HCT116 (cell line): Measurements from ENCODE around the gene CFAP97D2. TPM values are rescaled to one million over a fixed set of nuclear protein-coding genes. Genes with fewer than 3 reads are reported as not detected.
"Not testable (repeated sequence)": the region's sequence is repeated elsewhere in the genome, so short reads cannot be mapped to it uniquely, and the experiment has no call there.

Experiments
- ATAC-seq: fragments of 200-7000 bp; cut with Tn5 transposase; 2 replicates; pipeline ENCODE4 v1.9.1; 2020; ENCODE audit warnings: mild to moderate bottlenecking, moderate library complexity
- BruUV-seq: library from RNA; stranded (reverse); fragments of 400-500 nt; replicated peaks from 2 replicates; lab custom pipeline; 2021; lab: Mats Ljungman, UMichigan
- CTCF ChIA-PET: fragments of 300-600 bp; sonication (Branson Sonifier 250); formaldehyde crosslinking; loops from one replicate; lab custom pipeline; 2021; ENCODE audit warnings: antibody characterized with exemption; lab: Charles Lee
- POLR2A ChIA-PET: fragments of 300-600, 350-600 bp; sonication (Branson Sonifier 250); formaldehyde crosslinking; loops from one replicate; lab custom pipeline; 2021; ENCODE audit warnings: antibody characterized with exemption; lab: Charles Lee
- RAD21 ChIA-PET, 2 experiments: fragments of 300-600 bp; sonication (Branson Sonifier 250); formaldehyde crosslinking; loops; one replicate each; lab custom pipeline; 2023; ENCODE audit warnings: low total read pairs in 2 of 2; ENCODE audit not compliant: uncharacterized antibody in 2 of 2, unreplicated experiment in 2 of 2, low non-redundant PET in 1 of 2; lab: Charles Lee
- DNase-seq: peaks from one replicate; pipeline ENCODE4 v3.0.0-alpha.2; 2010; ENCODE audit warnings: low read depth, low spot score
- H2AFZ ChIP-seq: fragments of 200-600 bp; shearing (Covaris generic), sonication (generic); 2 replicates; pipeline ENCODE4 v1.6.1; 2017; ENCODE audit warnings: low read depth, mixed run types, mixed read lengths, antibody characterized with exemption, low read length; ENCODE audit not compliant: poor library complexity, severe bottlenecking
- H3K27ac ChIP-seq: 2 replicates; pipeline ENCODE4 v1.5.1; 2012; ENCODE audit warnings: low read depth, low read length
- H3K27me3 ChIP-seq: fragments of 200-600 bp; sonication (generic); 2 replicates; pipeline ENCODE4 v1.6.1; 2016; ENCODE audit warnings: mixed run types, low read length, mixed read lengths; ENCODE audit not compliant: insufficient read depth
- H3K36me3 ChIP-seq, 2 experiments: fragments of 200-500 bp in 1 of 2; fragments of 200-600 bp in 1 of 2; sonication (Bioruptor generic) in 1 of 2; sonication (generic) in 1 of 2; 2 replicates each; pipeline versions ENCODE4 v1.5.1 to v1.6.1; 2014 to 2016; ENCODE audit warnings: low read length in 2 of 2, inconsistent platforms in 1 of 2, mixed read lengths in 1 of 2, mixed run types in 1 of 2; ENCODE audit not compliant: insufficient read depth in 2 of 2, control insufficient read depth in 1 of 2
- H3K4me1 ChIP-seq, 2 experiments: fragments of 200-600 bp in 1 of 2; sonication (generic) in 1 of 2; 2 replicates each; pipeline versions ENCODE4 v1.5.1 to v1.6.1; 2012 to 2017; ENCODE audit warnings: low read length in 2 of 2, inconsistent platforms in 1 of 2, mild to moderate bottlenecking in 1 of 2, mixed read lengths in 1 of 2, mixed run types in 1 of 2, moderate library complexity in 1 of 2; ENCODE audit not compliant: insufficient read depth in 2 of 2, control insufficient read depth in 1 of 2
- H3K4me2 ChIP-seq: fragments of 200-600 bp; sonication (generic); 2 replicates; pipeline ENCODE4 v1.6.1; 2017; ENCODE audit warnings: mixed run types, low read length, mixed read lengths
- H3K4me3 ChIP-seq, 2 experiments: fragments of 200-600 bp in 1 of 2; sonication (generic) in 1 of 2; replicated peaks in 1 of 2; 2 replicates each; pipeline ENCODE4 v1.5.1; 2011 to 2016; ENCODE audit warnings: low read length in 2 of 2, control low read depth in 1 of 2, low read depth in 1 of 2, mild to moderate bottlenecking in 1 of 2, mixed read lengths in 1 of 2, mixed run types in 1 of 2
- H3K79me2 ChIP-seq: fragments of 200-600 bp; sonication (generic); 2 replicates; pipeline ENCODE4 v1.6.1; 2017; ENCODE audit warnings: mild to moderate bottlenecking, mixed run types, low read length, moderate library complexity, mixed read lengths; ENCODE audit not compliant: insufficient read depth
- H3K9ac ChIP-seq: fragments of 200-600 bp; sonication (generic); 2 replicates; pipeline ENCODE4 v1.6.1; 2016; ENCODE audit warnings: low read length, mixed read lengths
- H3K9me2 ChIP-seq: fragments of 200-600 bp; sonication (generic), shearing (Covaris generic); 2 replicates; pipeline ENCODE4 v1.6.1; 2017; ENCODE audit warnings: mixed run types, mild to moderate bottlenecking, moderate library complexity; ENCODE audit not compliant: insufficient read depth
- H3K9me3 ChIP-seq, 2 experiments: fragments of 200-500 bp in 1 of 2; fragments of 200-600 bp in 1 of 2; sonication (Bioruptor generic) in 1 of 2; sonication (generic) in 1 of 2; 2 replicates each; pipeline ENCODE4 v1.6.1; 2014 to 2017; ENCODE audit warnings: low read length in 2 of 2, mixed read lengths in 2 of 2, inconsistent platforms in 1 of 2, low read depth in 1 of 2, mild to moderate bottlenecking in 1 of 2, mixed run types in 1 of 2, moderate library complexity in 1 of 2; ENCODE audit not compliant: control insufficient read depth in 1 of 2, insufficient read depth in 1 of 2
- H4K20me1 ChIP-seq: fragments of 200-600 bp; sonication (generic), shearing (Covaris generic); 2 replicates; pipeline ENCODE4 v1.6.1; 2017; ENCODE audit warnings: mixed run types, mild to moderate bottlenecking, moderate library complexity; ENCODE audit not compliant: insufficient read depth
- CEBPB ChIP-seq: IDR thresholded peaks from 2 replicates; pipeline ENCODE4 v1.6.1; 2012; ENCODE audit warnings: low read depth
- ELF1 ChIP-seq: IDR thresholded peaks from 2 replicates; pipeline ENCODE4 v1.6.1; 2012; ENCODE audit warnings: low read depth, borderline replicate concordance
- MAX ChIP-seq: IDR thresholded peaks from 2 replicates; pipeline ENCODE4 v1.6.1; 2012
- REST ChIP-seq: IDR thresholded peaks from 2 replicates; pipeline ENCODE4 v1.6.1; 2012; ENCODE audit warnings: low read depth
- SRF ChIP-seq: IDR thresholded peaks from 2 replicates; pipeline ENCODE4 v1.6.1; 2012; ENCODE audit warnings: low read depth
- ZBTB33 ChIP-seq: IDR thresholded peaks from 2 replicates; pipeline ENCODE4 v1.6.1; 2011; ENCODE audit warnings: mild to moderate bottlenecking, low read length, moderate library complexity; ENCODE audit not compliant: insufficient replicate concordance; ENCODE audit errors: extremely low read depth
- ZFX ChIP-seq: fragments of 450-650 bp; IDR thresholded peaks from 2 replicates; pipeline ENCODE4 v1.6.1; 2017
- ZNF274 ChIP-seq: fragments of 200-500 bp; sonication (Bioruptor generic); IDR thresholded peaks from 2 replicates; pipeline ENCODE4 v1.6.1; 2014; ENCODE audit warnings: mild to moderate bottlenecking, low read depth, low read length, inconsistent platforms
- intact Hi-C: fragments of 100-400 bp; cut with micrococcal nuclease; formaldehyde crosslinking; loops from 2 replicates; pipeline ENCODE4 v1.10.0; 2022
- total RNA-seq: library from RNA; stranded (reverse); gene quantifications from one replicate; pipeline ENCODE4 v1.2.1, GENCODE V29; 2021; ENCODE audit not compliant: unreplicated experiment

The CFAP97D2 gene
- total RNA-seq, 1 experiment from 2014 or later = not detected

GRCh38 chr13:114196629-114197028 lies 17.6 kb downstream of the CFAP97D2 start:
- TF ChIP-seq ZNF274 (no peak), ZBTB33 (no peak), CEBPB (no peak)
- BruUV-seq = no TSS peak
- Histone ChIP-seq H3K27me3 (no peaks in the 10 kb centered on the region), H3K9ac (no peak overlapping the region), H4K20me1 (no peaks in the 10 kb centered on the region), H3K79me2 (no peaks in the 10 kb centered on the region), H3K27ac (no peak overlapping the region), H3K36me3 (no peaks in the 10 kb centered on the region), H3K9me2 (no peaks in the 10 kb centered on the region), H3K9me3 (no peaks in the 10 kb centered on the region; a peak in 1 of 4 replicates), H2AFZ (no peak overlapping the region), H3K4me1 (no peaks in the 10 kb centered on the region), H3K4me3 (no peak overlapping the region), H3K4me2 (no peak overlapping the region)
- intact Hi-C loops = no loop called here
- POLR2A ChIA-PET = no interaction called here
- CTCF ChIA-PET = no interaction called here
- ATAC-seq (no peak), DNase-seq (no peak)
- RAD21 ChIA-PET = no interaction called here

- Histone ChIP-seq H3K9ac (no peak overlapping the region), H3K27me3 (no peaks in the 10 kb centered on the region), H4K20me1 (no peaks in the 10 kb centered on the region), H3K27ac (no peak overlapping the region), H3K36me3 (no peaks in the 10 kb centered on the region), H3K9me2 (no peaks in the 10 kb centered on the region), H3K9me3 (no peaks in the 10 kb centered on the region; a peak in 1 of 4 replicates), H3K4me2 (no peak overlapping the region), H3K4me3 (no peak overlapping the region), H3K79me2 (no peaks in the 10 kb centered on the region), H3K4me1 (no peaks in the 10 kb centered on the region), H2AFZ (no peak overlapping the region)
- intact Hi-C loops = no loop called here
- ChIA-PET CTCF (no interaction called here), RAD21 (no interaction called here), POLR2A (no interaction called here)
- no TSS peak for BruUV-seq
- TF ChIP-seq ZNF274 (no peak), ELF1 (no peak), ZFX (no peak), MAX (no peak), CEBPB (no peak), SRF (no peak), REST (no peak)
- DNase-seq (no peak), ATAC-seq (no peak)
These were observed 19.5 kb downstream of the CFAP97D2 start for GRCh38 chr13:114198556-114198955.

- POLR2A ChIA-PET, H3K4me2 ChIP-seq, RAD21 ChIA-PET, H3K27ac ChIP-seq, ATAC-seq, intact Hi-C loops, DNase-seq, H3K9ac ChIP-seq, H3K27me3 ChIP-seq, H3K9me3 ChIP-seq, H3K9me2 ChIP-seq, BruUV-seq, CTCF ChIA-PET, H3K79me2 ChIP-seq, H3K4me1 ChIP-seq, H4K20me1 ChIP-seq, H3K4me3 ChIP-seq, H3K36me3 ChIP-seq, H2AFZ ChIP-seq: not testable (repeated sequence)
These were observed 20.5 kb downstream of the CFAP97D2 start for GRCh38 chr13:114199526-114199925.
